GM19438 (cell line): ENCODE data around the gene USP50.
"Not testable (repeated sequence)": the region's sequence is repeated elsewhere in the genome, so short reads cannot be mapped to it uniquely, and the experiment has no call there.

ENCODE experiments used
- ATAC-seq: cut with Tn5 transposase; IDR thresholded peaks from one replicate; pipeline ENCODE4 v1.9.1; 2021; ENCODE audit warnings: low read depth; ENCODE audit not compliant: unreplicated experiment

Gene USP50

GRCh38 chr15:50505656-50506055 is 40.8 kb downstream of the USP50 start:
- ATAC-seq = not testable (repeated sequence)

- ATAC-seq = no peak
Measured at GRCh38 chr15:50503144-50503543, 43.3 kb downstream of the USP50 start.

GRCh38 chr15:50501815-50502214 is 44.7 kb downstream of the USP50 start:
- ATAC-seq = no peak

- ATAC-seq = no peak
Measured at GRCh38 chr15:50500352-50500751, 46.1 kb downstream of the USP50 start.

GRCh38 chr15:50496692-50497091 is 49.8 kb downstream of the USP50 start:
- ATAC-seq = no peak

GRCh38 chr15:50494547-50494946 is 51.9 kb downstream of the USP50 start:
- not testable (repeated sequence) for ATAC-seq

GRCh38 chr15:50493625-50494024 is 52.8 kb downstream of the USP50 start:
- no peak for ATAC-seq

- no peak for ATAC-seq
Measured at GRCh38 chr15:50487287-50487686, 59.2 kb downstream of the USP50 start.

GRCh38 chr15:50485389-50485788 is 61.1 kb downstream of the USP50 start:
- ATAC-seq = no peak

GRCh38 chr15:50484781-50485180 is 61.7 kb downstream of the USP50 start:
- ATAC-seq = peak; percentile 60

- ATAC-seq = no peak
Measured at GRCh38 chr15:50476143-50476542, 70.3 kb downstream of the USP50 start.

GRCh38 chr15:50471072-50471471 is 75.4 kb downstream of the USP50 start:
- no peak for ATAC-seq

GRCh38 chr15:50463423-50464358 is 82.8 kb downstream of the USP50 start:
- no peak for ATAC-seq

GRCh38 chr15:50458348-50459112 is 87.9 kb downstream of the USP50 start:
- no peak for ATAC-seq

- no peak for ATAC-seq
Measured at GRCh38 chr15:50452927-50453326, 93.5 kb downstream of the USP50 start.
